ENCODE data around the gene CTCFL. TPM values are rescaled to one million over a fixed set of nuclear protein-coding genes. Genes with fewer than 3 reads are reported as not detected.

The CTCFL gene
- total and polyA plus RNA-seq, 2 donors (not counting 3 experiments of a cell fraction or from before 2014, with no cell fraction given), result not detected

DNA sequence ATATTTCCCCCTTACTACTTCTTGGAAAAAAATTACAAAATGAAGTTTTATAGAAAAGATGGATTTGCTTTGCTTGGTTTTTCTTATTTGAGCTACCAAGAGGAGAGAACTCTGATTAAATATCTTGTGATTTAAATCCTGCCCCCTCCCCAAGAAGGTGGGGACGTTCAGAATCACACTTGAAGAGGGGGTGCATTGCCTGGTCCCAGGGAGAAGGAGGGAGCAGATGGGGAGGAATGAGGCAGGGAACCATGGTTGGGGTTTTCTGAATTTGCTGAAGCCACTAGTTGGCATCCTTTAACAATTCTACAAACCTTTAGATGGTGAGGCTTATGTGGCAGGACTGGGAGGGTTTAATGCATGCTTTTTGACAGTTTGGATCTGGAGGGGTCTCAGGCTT lies 41.5 kb upstream of the CTCFL start:
- H3K4me2 ChIP-seq (ENCODE audit: insufficient read depth, low read length), result no peak overlapping the region
- dilution Hi-C loops (cut with MboI; ENCODE audit: extremely low pct_ligation_motif_present, low sequenced_read_pairs), result no loop called here

More for the DNA sequence above, 41.5 kb upstream of the CTCFL start:
- ChIA-PET POLR2A (no interaction called here), CTCF (no interaction called here)
- no peaks in the 10 kb centered on the region for H3K79me2 ChIP-seq (ENCODE audit: control insufficient read depth, insufficient read depth, low read length)
- no peaks in the 10 kb centered on the region for H3K27me3 ChIP-seq (ENCODE audit: control insufficient read depth in 2 of 2, insufficient read depth in 2 of 2, low read length in 2 of 2)
- H3K4me3 ChIP-seq (replicated peaks in 1 of 3; ENCODE audit: insufficient read depth in 1 of 3, low read depth in 1 of 3, low read length in 3 of 3), result no peak overlapping the region
- H3K27ac ChIP-seq (ENCODE audit: insufficient read depth, low read depth, low read length), result no peak overlapping the region
- no peak for FAIRE-seq
- no peaks in the 10 kb centered on the region for H3K4me1 ChIP-seq (ENCODE audit: control insufficient read depth, extremely low read depth, insufficient read depth, low read length)
- no peaks in the 10 kb centered on the region for H4K20me1 ChIP-seq (replicated peaks; ENCODE audit: control insufficient read depth, extremely low read depth, insufficient read depth, low read length)
- no TSS peak for BruUV-seq (replicated peaks)
- H3K9ac ChIP-seq (replicated peaks; ENCODE audit: extremely low read depth, insufficient read depth, low read length), result no peak overlapping the region
- intact Hi-C loops (cut with micrococcal nuclease), result loop anchor here (1.0 kb wide), 1 partner anchor 16 kb away; no protein-coding TSS in a partner anchor
- TF ChIP-seq, protein P1, sequence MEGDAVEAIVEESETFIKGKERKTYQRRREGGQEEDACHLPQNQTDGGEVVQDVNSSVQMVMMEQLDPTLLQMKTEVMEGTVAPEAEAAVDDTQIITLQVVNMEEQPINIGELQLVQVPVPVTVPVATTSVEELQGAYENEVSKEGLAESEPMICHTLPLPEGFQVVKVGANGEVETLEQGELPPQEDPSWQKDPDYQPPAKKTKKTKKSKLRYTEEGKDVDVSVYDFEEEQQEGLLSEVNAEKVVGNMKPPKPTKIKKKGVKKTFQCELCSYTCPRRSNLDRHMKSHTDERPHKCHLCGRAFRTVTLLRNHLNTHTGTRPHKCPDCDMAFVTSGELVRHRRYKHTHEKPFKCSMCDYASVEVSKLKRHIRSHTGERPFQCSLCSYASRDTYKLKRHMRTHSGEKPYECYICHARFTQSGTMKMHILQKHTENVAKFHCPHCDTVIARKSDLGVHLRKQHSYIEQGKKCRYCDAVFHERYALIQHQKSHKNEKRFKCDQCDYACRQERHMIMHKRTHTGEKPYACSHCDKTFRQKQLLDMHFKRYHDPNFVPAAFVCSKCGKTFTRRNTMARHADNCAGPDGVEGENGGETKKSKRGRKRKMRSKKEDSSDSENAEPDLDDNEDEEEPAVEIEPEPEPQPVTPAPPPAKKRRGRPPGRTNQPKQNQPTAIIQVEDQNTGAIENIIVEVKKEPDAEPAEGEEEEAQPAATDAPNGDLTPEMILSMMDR (IDR thresholded peaks at IDR 0.05; ENCODE audit: extremely low read depth in 1 of 2, insufficient read depth in 1 of 2, low read depth in 1 of 2, low read length in 2 of 2), result no peak
- TF ChIP-seq, protein P2, sequence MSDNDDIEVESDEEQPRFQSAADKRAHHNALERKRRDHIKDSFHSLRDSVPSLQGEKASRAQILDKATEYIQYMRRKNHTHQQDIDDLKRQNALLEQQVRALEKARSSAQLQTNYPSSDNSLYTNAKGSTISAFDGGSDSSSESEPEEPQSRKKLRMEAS (IDR thresholded peaks at IDR 0.05; ENCODE audit: insufficient read depth, insufficient read length), result no peak
- TF ChIP-seq JUN (IDR thresholded peaks at IDR 0.05; ENCODE audit: borderline replicate concordance, insufficient read depth, insufficient read length, low read depth) (no peak), EZH2 (IDR thresholded peaks at IDR 0.05; ENCODE audit: borderline replicate concordance, low read depth, low read length, severe bottlenecking) (no peak), POLR2AphosphoS5 (IDR thresholded peaks at IDR 0.05; ENCODE audit: insufficient read depth, low read depth, low read length) (no peak), FOS (IDR thresholded peaks at IDR 0.05; ENCODE audit: borderline replicate concordance, insufficient read depth, low read length) (no peak), MYC (IDR thresholded peaks at IDR 0.05; ENCODE audit: low read depth, low read length) (no peak), POLR2A (IDR thresholded peaks at IDR 0.05; ENCODE audit: low read depth, low read length) (no peak), GATA2 (IDR thresholded peaks at IDR 0.05; ENCODE audit: insufficient read depth, insufficient read length, low read depth, low read length) (no peak)
- no peaks in the 10 kb centered on the region for H3K9me1 ChIP-seq (replicated peaks; ENCODE audit: control insufficient read depth, extremely low read depth, insufficient read depth, low read length)
- no peak for DNase-seq (ENCODE audit: low read depth, low spot score)
- H3K36me3 ChIP-seq (ENCODE audit: control insufficient read depth in 2 of 2, extremely low read depth in 1 of 2, insufficient read depth in 2 of 2, low read length in 2 of 2), result no peaks in the 10 kb centered on the region
- no peak overlapping the region for H2AFZ ChIP-seq (ENCODE audit: low read depth, low read length)
- H3K9me3 ChIP-seq (replicated peaks; ENCODE audit: control insufficient read depth, insufficient read depth, low read length), result no peaks in the 10 kb centered on the region

All from endothelial cell of umbilical vein (primary cell).